Stimulated activated CD4-positive, alpha-beta T cell treated with anti-CD3 and anti-CD28 coated beads, Interleukin-12 subunit alpha, Interleukin-12 subunit beta, amount 100 ng/mL, for 48 hours (primary cell): ENCODE data around the gene GGTA1.

Source experiments
- DNase-seq, 3 donors: peaks; one replicate each; pipeline ENCODE4 v3.0.0-alpha.2; 2020; ENCODE audit warnings: low read depth in 2 of 3, low spot score in 1 of 3

Gene GGTA1

DNA sequence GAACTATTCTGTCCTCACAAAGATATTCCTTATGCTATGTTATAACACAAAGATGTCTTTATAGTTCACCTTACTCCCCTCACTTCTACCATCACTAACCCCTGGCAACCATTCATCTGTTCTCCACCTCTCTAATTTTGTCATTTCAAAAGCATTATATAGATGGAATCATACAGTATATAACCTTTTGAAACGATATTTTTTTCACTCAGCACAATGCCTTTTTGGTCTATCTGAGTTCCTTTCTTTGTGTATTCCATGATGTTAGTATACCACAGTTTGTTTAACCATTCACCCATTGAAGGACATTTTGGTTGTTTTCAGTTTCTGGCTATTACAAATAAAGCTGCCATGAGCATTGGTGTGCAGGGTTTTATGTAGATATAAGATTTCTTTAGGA lies 93.7 kb downstream of the GGTA1 start:
- DNase-seq, result no peak
